Measurements from ENCODE around the gene TRABD2B.
A peak's percentile ranks its signal among the peaks of the same experiment; 100 is the strongest.

The TRABD2B gene

DNA sequence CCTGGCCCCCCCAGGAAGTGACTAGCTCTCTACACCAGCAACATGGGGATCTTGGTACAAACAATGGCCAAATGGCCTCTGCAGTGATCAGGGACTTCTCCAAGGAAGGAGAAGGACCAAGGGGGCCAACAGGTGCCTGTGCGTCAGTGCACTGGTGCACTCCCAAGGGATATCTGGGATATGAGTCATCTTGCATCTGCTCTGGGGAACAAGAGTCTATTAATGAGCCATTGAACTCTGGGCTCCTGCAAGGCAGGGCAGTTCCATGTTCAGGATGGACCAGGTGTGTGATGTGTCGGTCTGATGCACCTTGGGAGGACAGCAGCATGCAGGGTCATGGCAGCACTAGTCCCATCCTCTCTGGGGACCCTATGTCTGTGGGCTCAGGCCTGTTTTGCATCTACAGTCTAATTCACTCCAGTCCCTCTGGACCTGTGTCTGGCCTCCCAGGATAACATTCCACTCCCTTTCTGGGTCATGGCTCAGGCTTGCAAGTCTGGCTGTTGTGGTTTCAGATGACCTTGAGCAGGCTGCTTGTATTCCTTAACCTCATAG lies 125.3 kb downstream of the TRABD2B start:
- no peak for DNase-seq

DNA sequence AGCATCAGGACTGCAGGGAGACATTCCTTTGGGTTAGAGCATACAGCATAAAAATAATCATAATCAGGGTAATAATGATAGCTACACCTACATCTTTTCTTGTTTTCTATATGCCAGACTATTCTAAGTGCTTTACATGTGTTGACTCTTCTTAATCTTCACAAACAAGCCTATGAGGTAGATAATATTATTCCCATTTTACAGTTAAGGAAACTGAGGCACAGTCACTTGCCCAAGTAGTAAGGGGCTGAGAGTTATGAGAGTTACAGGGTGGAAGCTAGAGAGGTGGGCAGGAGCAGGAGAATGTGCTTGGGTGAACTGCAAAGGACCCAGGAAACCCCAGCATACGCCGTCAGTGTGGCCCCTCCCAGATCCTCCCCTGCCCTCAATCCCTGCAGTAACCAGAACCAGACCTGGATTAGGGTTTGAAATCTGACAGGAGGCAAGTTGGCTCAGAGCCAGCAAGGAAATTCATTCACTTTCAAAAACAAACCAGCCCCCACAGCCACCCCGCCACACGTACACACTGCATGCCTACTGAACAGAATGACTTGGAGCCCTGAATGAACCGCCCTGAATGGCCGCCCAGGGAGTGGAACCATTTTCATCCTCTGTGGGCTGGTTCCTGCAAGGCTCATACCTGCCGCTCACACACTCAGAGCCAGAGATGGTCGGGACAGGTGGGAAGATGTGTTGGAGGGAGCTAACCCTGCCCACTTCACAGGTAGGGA lies 126.1 kb downstream of the TRABD2B start:
- no peak for DNase-seq

DNA sequence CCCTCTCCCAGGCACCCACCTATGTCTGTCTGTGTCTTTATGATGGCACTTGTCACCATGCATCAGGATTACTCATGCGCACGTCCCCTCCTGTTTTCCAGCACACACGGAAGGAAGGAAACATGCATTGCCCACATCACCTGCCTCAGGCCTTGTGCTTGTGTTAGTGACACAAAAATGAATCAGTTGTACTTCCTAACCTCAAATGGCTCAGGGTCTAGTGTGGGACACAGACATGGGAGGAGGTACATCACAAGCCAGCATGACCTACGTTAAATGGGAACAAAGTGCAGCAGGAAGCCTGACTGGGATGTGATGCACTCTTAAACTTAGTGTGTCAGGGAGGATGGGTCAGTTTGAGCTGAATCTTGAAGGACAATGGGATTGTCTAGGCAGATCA lies 126.7 kb downstream of the TRABD2B start:
- DNase-seq, result no peak

DNA sequence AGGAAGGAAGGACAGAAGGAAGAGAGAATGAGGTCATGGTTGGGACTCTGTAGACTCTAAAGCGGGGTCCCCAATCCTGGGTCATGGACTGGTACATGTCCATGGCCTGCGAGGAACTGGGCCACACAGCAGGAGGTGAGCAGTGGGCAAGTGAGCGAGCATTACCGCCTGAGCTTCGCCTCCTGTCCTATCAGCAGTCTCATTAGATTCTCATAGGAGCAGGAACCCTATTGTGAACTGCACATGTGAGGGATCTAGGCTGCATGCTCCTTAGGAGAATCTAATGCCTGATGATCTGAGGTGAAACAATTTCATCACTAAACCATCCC lies 128.9 kb downstream of the TRABD2B start:
- DNase-seq, result no peak

DNA sequence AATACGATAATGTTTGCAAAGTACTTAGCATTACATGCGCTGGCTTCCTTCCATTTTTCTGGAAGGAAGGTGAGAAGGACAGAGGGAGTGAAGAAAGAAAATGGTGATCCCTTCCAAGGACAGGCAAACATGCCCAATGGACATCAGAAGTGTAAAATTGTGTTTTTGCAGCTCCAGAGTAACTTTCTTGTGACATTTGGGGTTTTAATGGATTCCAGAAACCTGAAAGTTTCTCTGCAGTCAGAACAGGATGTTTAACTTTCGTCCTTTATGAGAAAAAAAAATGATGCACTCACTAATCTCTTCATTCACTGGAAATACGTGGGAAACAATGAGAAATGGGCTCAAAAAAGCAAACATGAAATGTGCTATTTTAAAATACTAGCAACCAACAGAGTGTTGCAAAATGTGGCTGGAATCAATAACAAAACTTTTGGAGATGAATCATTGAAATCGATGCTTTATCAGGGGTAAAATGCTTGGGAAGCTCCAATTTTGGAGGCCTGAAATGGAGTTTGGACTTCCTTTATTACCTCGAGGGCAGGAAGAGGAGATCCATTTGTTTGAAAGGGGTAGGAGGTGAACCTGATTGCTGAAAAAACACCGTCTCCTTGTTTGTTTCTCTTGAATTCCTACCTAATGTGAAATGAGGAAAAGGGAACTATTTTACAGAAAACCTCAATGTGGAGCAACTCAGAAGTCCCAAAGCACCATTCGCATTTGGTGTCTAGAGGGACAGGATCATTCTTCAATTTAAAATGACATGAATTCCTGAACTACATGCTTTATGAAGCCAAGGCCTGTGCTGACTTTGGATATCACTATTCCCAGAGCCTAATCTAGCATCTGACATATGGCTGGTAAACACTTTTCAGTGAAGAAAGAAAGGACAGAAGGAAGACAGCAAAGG lies 129.5 kb downstream of the TRABD2B start:
- no peak for DNase-seq

DNA sequence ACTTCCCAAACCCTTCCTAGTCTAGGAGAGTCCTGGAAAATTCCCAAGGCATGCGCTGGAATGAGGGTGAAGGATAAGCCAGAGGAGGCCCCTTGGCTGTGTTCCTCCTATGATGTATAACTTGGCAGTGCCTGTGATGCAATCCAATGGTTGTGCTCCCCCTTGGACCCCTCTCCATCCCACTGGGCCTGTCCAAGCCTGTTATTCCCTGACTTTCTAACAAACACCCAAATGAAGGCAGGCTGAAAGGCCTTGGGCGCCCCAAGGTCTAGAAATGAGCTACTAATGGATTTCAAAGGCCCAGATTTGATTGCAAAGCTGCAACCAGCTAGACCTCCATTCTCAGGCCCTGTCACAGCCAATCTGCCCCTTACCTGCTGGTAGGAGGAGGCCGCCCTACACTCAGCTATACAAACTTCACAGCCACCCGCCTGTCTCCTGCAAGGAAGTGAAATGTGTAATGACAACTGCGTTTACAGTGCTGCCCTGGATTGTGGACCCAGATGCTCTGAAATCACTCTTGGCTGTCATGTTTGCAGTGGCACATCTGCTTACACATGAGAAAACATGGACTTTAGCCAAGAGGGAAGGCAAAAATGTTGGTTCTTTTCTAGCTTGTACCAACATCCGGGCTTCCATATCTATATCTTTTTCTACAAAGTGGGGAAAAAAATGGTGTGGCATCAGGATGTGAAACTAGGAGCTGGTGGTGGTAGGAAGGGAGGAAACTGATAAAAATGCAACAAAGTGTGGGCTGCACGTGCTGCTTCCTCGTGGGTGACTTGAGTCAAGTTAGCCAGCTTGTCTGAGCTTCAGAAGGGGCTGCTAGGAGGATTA lies 130.4 kb downstream of the TRABD2B start:
- DNase-seq, result no peak

DNA sequence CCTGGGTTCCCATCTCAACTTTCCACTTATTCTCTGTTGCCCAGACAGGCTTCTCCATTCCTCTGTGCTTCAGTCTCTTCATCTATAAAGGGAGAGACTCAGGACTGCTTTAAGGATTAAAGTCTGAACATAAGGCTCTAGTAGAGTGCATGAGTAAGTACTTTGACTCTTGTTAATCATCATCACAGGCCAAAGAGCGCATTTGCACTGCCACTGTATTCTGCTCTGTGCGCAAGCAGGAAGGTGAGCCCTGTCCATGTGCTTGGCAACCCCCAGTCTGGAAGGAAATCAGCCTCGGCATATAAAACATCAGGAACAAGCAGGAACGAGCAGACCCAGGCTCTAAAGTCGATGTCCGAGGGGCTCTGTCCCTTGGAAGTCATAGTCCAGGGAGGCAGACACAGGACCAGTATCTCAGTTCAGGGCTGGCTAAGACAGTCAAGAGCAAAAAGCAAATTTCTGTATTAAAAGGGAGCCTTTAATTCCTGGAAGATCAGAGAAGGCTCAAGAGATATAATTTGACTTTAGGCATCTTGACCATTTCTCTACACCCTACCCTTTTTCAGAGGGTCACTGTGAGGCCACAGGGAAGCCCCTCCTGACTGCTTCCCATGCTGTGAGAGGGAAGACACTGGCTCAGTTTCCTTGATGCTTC lies 131.2 kb downstream of the TRABD2B start:
- DNase-seq, result no peak

DNA sequence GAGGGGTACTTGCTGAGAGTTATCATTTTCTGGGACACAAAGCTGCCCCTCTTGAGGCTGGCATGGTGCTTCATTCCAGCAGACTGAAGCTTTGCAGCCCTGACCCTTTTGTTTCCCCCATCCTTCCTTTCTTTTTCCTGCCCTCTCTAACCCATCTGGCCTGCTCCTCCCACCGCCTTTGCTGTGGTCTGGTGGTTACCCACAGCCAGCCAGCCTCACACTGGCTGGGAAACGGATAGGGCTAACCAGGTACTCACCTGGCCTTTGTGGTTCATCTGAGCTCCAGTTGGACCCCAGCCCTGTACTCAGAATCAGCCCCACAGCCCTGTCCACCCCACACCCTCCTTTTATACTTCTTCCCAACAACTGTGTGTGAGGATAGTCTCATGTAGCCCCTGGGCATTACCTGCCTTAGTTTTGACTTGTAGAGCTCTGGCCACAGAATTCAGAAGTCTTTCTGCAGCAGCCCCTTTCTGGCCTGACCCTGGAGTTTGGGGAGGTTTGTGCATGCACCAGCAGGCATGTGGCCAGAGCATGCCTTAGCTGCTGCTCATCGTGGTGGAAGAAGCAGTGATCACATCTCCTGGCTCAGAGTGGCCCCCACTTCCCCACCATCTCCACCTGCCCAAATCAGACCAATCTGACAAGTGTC lies 138.0 kb downstream of the TRABD2B start:
- DNase-seq, result no peak

DNA sequence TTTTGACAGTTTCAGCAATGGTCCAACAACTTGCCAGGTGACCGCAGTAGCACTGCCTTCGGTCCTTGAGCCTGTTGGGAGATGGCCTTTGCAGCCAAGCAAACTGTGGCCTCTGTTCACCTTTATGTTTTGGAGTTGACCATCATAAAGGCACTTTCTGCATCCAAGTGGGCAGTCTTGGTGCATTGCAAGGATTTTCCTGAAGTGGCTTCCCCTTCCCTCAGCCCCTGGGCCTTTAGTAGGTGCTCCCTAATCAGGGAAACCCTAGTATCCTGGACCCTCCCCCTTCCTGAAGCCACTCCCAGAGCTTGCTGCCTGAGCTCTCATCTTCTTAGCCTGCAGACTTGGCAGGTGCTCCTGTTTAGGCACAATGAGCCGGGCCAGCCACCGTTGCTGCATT lies 140.2 kb downstream of the TRABD2B start:
- no peak for DNase-seq

DNA sequence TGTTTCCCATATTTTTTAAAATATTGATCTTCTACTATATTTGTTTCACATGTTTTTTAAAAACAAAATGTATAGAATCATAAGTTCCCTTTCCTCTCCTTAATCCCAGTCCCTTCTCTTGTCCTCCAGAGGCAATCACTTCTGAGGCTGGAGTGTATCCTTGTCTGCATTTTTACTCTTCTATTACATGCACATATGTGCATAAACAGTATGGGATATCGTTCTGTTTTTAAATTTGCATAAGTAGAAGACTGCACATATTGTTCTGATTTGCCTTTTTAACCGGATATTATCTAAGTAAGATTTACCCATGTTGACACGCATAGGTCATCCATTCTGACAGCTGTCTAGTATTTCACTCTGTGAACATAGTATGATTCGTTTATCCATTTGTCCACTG lies 142.0 kb downstream of the TRABD2B start:
- DNase-seq, result peak; percentile 69

DNA sequence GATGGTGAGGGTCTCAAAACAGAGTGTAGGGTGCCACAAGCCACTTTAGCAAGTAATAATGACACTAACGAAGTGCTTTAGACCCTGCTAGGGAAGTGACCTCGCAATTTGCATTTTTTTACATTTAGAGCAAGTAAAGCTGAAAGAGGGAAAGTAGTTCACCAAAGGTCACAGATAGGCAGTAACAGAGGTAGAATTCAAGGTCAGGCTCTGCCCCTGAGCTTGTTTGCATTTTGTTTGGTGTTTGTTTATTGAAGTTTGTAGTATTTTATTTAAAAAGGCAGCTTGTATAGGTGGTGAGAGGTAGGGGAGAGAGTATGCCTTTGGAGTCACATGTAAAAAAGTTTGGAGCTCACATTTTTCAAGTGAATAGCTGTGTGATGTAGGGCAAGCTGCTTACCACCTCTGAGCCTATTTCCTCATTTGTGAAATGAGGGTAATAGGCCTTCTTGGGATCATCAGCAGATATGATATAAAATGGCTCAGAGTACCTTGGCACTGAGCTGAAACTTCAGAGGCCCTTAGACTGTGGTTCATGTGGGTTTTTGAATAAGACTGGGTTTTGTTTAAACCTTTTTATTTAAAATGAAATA lies 142.5 kb downstream of the TRABD2B start:
- no peak for DNase-seq

DNA sequence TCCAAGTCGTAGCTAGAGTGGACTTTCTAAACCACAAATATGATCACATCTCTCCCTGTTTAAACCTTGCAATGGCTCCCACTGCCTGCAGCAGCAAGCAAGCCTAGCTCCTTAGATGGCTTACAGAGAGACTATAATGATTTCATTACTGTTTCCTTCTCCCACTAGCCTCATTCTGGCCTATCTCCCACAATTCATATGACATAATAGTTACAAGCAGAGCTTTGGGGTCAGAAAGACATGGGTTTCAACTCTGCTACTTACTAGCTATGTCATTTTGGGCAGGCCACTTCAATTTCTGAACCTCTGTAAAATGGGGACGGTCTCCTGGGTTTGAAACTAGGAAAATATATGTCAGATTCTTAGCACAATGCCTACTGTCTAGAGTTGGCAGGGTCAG lies 143.3 kb downstream of the TRABD2B start:
- no peak for DNase-seq

DNA sequence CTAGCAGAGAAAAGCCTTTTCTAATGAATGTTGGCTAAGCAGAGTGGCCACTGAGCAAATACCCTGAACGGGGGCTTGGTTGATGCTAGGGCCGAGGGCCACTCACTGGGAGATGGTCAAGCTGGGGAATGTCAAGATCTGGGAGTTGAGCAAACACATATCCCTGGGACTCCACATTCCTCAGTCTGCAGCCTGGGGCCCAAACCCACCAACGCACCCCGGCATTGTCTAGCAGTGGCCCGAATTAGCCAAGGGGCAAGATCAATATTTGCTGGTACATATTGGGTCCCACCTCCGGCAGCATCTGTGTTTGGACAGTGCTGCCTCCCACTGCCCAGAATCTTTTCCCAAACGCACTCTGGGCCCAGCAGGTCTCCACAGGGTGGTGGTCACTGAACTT lies 144.1 kb downstream of the TRABD2B start:
- no peak for DNase-seq

DNA sequence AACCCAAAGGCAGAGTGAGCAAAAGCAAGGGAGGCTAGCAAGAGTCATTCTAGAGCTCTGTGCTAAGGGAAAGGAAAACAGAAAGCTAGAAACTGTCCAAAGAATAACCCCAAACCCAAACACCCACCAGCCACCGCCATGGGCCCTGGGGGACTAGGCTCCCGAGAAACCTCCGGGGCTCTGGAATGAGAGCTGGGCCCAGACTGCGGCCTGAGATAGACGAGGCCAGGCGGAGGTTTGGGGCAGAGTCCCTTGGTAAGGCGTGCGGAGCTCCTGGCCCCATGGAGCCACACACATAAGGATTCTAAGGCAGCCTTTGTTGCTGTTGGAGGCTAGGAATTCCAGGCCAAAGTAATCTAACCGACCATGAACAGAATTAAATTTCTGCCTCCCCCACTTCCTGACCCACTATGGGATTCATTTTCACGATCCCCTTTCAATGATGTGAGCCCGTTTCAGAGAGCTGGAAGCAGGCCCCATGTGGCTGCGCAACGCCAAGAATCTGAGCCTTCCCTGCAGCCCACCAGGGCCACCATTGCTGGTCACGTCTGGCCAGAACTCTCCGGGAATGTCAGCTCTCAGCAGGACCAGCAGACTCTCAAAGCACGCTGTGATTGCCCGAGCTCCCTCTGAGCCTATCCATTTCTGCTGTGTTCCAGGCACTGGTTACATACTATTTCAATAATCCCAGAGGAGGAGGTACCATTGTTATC lies 145.0 kb downstream of the TRABD2B start:
- no peak for DNase-seq

DNA sequence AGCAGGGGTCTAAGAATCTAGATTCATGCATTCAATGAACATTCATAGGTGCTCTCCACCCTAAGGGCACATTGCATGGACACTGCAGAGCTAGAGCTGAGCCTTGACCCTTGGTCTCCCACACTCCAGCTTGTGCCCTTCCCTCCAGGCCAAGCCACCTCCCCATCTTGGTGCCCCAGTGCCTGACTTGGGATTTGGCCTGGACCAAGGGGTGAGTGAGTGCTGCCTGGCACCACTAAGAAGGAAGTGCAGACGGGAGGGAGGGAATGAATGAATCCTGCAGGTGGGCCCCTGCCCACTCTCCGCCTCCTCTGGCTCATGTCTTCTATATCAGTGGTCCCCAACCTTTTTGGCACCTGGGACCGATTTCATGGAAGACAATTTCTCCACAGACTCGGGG lies 146.7 kb downstream of the TRABD2B start:
- DNase-seq, result no peak

DNA sequence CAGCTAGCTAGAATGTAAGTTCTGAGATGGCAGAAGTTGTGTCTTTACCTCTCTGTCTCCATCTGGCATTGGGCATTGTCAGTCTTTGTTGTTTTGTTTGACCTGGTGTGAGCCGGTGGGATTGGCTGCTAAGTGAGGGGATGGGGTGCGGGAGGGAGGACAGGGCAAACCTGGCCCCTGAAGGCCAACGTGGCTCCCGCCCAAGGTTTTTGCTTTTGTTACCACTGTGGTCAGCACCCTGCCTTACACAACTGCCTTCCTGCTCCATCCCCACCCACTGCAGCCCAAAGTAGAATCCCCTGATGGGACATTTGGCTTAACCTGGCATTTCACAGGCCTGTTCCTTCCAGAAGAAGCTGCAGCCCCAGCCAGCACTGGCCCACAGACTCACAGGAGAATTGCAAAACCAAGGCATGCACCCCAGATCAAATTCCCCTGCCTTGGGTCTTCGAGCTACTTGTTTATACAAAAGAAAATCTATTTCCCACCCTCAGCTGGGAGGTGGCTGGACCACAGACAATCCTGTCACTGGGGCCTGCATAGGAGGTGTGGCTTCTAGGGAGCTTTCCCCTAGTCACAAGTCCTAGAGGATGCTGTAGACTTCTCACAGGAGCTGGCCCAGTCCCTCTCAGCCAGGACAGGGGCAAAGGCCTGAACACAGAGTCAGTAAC lies 147.5 kb downstream of the TRABD2B start:
- no peak for DNase-seq

DNA sequence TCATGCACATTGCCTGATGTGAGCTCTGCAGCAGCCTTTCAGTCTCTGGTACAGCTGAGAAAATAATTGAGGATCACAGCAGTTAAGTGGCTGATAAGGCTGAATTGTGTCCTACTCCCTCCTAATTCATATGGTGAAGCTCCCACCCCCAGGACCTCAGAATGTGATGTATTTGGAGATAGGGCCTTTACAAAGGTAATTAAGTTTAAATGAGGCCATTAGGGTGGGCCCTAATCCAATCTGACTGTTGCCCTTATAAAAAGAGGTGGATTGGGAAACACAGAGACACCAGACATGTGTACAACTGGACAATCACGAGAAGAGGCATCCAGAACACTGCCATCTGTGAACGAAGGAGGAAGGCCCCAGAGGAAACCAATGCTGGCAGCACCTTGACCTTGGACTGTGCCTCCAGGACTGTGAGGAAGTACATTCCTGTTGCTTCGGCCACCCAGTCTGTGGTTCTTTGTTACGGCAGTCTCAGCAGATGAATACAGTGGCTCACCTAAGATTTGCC lies 148.1 kb downstream of the TRABD2B start:
- DNase-seq, result no peak

DNA sequence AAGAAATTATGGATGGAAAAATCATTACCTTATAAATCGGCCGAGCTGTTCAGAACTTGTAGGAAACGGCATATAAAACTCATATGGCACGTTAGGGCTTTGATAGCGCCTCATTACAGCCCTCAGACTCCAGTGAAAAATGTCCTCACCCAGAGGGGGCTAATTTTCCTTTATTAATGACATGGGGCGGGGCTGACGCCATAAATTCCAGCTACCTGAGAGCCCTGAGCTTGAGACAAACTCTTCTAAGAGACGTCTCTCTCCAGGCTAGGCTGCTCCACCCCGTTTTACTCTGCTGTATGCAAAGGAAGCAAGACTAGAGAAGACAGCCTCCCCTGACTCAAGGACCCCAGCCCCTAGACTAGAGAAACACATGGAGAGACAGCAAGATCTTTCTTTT lies 149.4 kb downstream of the TRABD2B start:
- DNase-seq, result no peak

DNA sequence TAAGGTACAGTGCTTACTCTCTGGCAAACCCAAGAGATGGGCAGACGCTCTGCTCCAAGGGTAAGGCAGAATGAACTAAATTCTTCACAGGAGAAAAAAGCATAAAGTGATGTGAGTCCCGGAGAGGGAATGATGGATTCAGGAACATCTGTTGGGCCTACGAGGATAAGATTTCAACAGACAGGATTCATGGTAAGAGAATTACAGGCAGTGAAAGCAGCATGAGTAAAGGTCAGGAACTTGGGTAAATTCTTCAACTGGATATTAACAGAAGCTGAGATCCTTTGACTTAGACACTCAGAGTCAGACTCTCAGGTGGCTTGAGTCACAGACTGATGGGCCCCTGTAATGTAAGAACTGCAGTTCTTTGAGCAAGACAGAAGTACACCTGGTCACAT lies 152.6 kb downstream of the TRABD2B start:
- DNase-seq, result no peak

Measured in NCI-H526 treated with DMSO at 0.1 percent for 48 hours (cell line).